ENCODE measurements around the gene ATP13A3.

ATP13A3 gene

DNA sequence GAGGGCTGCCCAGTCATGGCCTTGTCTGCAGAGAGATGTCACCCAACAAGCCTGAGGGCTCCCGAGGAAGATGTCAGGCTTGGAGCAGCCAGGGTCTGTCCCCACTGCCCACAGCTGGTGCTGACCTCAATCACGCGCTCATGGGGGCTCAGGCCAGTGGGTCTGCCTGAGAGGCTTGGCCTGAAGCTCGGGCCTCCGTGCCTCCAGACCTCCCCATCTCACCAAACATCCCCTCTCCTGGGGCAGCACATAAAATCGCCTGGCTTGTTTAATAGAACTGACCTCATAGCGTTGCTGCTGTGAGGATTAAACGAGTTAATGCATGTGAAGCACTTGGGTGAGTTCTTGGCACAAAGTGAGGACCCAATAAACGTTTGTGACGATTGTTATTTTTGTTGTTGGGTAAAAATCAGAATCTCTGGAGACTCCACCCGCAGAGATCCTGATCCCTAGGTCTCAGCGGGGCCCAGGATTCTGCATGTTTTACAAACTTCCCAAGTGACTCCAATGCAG is 120.8 kb downstream of the ATP13A3 start:
- DNase-seq: no peak

DNA sequence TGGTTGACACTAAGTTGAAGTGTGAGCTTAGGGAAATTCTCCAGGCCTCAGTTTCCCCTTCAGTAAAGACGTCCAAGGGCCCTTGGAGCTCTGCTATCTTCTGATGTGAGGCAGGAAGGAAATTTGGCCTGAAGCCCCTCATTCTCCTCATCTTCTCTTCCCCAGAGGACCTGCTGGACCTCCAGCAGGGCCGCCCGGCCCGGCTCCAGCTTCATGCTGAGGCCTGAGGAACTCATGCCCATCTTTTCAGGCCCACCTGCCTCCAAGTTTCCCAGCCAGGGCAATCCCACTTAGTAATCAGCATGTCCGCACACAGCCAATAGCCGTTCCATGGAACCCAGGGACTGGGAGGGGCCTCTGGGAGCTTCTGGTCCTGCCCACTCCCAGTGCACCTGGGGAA is 121.3 kb downstream of the ATP13A3 start:
- no peak for DNase-seq

DNA sequence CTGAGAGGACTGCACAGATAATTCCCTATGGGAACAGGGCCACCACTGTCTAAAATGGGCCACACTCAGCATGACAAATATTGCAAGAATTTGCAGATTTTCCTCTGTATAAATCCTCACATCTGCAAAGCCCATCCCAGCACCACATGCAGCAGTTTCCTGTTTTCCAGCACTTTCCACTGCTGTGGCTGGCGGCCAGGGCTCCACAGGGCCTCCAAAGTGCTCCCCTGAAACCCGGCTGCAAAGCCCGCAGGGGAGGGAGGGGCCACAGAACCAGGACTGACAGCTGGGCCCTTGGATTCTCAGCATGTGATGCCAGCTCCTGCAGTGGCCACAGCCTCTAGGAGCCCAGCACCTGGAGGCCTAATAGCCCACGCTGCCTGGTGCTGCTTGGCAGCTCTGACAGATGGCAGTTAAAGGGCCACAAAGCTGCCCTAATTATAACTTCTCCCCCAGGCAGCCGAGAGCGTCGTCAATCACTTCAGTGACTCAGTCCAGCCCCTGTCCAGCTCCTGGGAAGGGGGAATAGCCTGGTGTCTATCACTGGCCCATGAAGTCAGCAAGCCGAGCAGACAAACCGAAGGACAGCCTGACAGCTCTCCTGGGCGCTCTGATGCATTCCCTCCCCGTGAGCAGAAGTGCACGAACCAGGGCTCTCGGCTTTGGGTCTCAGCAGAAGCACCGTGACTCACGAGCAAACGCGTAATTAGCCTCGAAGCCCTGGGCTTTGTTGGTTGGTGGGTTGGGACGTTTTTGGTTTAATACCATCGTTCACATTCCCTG is 122.0 kb downstream of the ATP13A3 start:
- no peak for DNase-seq

DNA sequence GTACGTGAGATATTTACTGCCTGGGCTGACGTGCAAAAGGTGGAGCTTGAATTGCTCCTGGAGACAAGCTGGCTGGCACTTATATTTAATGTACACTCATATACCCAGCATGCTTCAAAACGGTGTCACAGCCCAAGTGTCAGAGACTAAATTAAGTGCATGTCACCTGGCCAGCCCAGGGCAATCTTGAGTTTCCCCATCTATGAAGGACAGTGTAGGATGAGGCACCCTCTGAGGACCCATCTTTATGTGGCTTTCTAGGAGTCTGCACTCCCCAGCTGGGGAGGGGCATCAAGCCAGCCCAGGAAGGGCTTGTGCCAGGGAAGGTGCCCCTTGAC is 122.5 kb downstream of the ATP13A3 start:
- DNase-seq: no peak

- no peak for DNase-seq
Measured at GRCh38 chr3:194360568-194360967, 126.2 kb downstream of the ATP13A3 start.

DNA sequence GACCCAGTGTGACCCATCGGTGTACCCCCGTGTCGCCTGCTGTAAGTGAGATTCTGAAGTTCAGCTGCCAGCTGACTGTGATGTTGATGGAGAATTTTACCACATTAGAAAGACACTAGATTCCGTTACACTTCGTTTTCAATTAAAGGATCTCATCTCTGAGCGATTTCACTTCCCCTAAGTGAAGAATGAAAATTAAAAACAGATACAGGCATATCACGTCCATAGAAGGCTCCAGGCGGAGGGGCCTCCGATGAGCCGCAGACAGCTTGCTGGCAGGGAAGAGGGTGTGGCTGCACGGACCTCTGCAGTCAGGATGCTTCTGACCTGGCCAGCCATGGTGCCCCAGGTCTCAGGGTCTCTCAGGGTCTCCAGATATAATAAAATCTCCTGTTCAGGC is 129.1 kb downstream of the ATP13A3 start:
- DNase-seq: no peak

DNA sequence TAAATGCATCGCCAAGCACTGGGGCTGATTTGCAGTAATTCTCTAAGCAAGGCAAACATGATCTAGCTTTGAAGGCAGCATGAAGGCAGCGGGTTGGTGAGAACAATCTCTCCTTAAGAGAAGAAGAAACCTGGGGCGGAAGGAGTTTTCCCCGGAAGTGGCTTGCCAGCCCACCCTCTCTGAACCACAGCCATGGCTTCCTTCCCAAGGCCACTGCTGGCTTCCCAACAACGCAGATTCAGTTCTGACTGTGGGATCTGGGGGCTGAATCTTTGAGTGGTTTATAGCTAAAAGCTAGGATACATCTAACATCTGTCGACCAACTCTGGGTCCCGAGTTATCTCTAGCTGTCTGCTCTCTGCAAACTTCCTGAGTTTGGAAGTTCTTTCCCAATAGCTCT is 131.4 kb downstream of the ATP13A3 start:
- no peak for DNase-seq

DNA sequence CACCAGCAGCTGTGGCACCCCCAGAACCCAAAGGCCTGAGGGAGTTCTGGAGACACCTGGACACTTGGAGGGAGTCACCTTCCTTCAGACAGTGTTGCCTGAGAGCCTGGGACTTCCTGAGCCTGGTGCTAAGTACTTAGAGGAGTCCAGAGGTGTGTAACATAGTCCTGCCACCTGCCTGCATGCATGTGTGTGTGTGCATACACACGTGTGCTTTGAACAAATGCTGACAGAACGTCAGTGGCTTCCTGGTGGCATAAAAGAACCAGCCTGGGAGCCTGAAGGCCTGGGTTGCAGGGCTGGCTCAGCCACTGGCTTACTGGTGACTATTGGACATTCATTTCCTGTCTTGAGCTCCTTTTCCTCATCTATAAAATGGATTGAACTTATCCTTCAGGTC is 132.5 kb downstream of the ATP13A3 start:
- DNase-seq: no peak
